ENCODE data around the gene MME. TPM values are rescaled to one million over a fixed set of nuclear protein-coding genes. Genes with fewer than 3 reads are reported as not detected.
A peak's percentile ranks its signal among the peaks of the same experiment; 100 is the strongest.
"Not testable (repeated sequence)": the region's sequence is repeated elsewhere in the genome, so short reads cannot be mapped to it uniquely, and the experiment has no call there.

Gene MME
- total RNA-seq, 1 experiment from 2014 or later: 388 TPM

DNA sequence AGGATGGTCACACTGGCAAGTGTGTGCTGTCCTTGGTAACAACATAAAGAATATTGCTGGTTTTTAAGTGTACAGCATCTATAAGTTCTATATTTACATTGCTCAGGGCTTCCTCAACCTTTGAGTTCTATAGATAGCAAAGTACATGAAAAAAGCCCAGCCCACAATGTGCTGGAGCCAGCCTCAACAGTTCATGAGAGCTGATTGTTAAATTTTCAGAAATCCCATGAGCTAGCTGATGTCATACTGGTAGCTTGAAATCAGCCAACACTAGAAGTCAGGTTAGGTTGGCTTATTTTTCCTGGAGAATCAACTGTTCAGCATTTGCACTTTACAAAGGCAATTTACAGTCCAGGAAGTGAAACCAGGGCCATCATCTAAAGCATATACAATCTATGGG is 110.6 kb downstream of the MME start:
- DNase-seq (ENCODE audit: low read depth): no peak

- no peak for DNase-seq (ENCODE audit: low read depth)
These were observed 113.0 kb downstream of the MME start for GRCh38 chr3:155192957-155193746.

- no peak for DNase-seq (ENCODE audit: low read depth)
These were observed 113.7 kb downstream of the MME start for GRCh38 chr3:155193868-155194267.

DNA sequence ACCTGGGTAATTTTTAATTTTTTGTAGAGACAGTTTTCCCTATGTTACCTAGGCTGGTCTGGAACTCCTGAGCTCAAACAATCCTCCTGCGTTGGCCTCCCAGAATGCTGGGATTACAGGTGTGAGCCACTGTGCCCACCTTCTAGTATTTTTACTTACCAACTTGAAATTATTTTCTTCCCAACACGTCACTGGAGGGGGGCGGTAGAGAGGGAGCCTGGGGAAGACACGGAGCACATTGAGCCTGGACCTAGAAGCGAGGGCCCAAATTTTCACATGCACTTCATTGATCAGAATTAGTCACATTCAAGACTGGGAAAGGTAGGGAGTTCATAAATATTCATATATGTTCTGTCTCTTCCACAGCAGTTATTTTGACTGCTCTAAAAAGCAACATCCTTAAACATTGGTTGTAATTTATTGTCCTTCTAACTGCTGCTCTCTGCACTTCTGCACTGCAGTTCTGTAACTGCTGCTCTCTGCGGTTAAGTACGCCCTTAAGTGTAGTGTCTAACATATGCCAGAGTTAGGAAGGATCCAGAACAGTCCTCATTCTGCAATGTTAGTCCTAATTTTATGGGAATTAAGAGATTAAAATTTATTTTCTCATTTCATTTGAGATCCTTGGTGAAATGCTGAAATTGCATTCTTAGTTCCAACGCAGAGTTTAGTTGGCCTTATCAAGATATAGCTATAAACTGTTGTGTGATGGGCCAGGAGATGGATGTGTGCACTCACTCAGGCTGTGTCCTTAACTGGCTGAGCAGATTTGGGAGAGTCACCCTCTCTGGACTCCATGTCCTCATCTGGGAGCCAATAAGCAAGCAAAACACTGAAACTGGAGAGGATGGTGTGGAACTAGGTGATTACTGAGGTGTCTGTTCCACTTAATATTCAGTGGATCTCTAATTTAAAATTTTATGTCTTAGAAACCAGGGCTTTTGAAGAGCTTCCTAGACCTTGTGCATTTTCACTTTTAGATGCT is 115.1 kb downstream of the MME start:
- DNase-seq (ENCODE audit: low read depth): no peak

- DNase-seq (ENCODE audit: low read depth): no peak
These were observed 116.3 kb downstream of the MME start for GRCh38 chr3:155196131-155197021.

DNA sequence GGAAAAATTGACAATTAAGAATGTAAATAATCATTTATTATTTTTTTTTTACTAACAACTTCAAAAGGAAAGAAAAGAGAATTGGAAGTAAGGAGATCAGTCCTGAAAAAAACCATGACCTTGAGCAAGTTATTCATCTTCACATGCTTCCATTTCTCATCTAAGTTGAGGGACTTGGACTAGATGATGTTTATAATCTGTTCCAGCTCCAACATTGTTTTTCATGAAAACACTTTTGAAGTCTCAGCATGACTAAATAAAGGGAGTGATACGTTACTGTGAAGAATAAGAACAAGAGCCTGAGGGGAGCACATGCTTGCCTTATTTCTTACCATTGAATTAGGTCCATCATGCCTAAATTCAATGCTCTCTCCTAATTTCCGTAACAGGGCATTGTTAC is 117.7 kb downstream of the MME start:
- DNase-seq (ENCODE audit: low read depth): no peak

GRCh38 chr3:155202626-155203025 is 122.5 kb downstream of the MME start:
- peak; percentile 72 for DNase-seq (ENCODE audit: low read depth)

GRCh38 chr3:155204851-155205250 is 124.7 kb downstream of the MME start:
- no peak for DNase-seq (ENCODE audit: low read depth)

GRCh38 chr3:155208183-155208800 is 128.2 kb downstream of the MME start:
- DNase-seq (ENCODE audit: low read depth): no peak

DNA sequence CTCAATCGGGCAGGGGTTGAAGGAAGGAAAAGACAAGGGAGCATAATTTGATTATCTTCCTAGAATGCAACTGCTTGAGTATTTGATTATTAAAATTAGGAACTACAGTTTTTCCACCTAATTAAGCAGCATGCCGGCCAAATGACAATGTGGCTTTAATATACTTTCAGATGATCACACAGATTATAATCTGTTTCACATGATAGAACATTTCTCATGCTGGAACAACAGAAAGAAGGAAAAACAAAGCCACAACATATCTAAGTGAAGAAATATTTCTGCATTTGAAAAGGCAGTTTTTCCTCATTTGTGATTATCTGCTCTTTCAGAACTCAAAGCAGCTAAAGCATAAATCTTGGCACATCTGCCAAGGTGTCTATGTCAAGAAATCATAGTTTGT is 130.6 kb downstream of the MME start:
- DNase-seq (ENCODE audit: low read depth): no peak

- no peak for DNase-seq (ENCODE audit: low read depth)
These were observed 131.1 kb downstream of the MME start for GRCh38 chr3:155211266-155211665.

GRCh38 chr3:155211940-155212339 is 131.8 kb downstream of the MME start:
- no peak for DNase-seq (ENCODE audit: low read depth)

DNA sequence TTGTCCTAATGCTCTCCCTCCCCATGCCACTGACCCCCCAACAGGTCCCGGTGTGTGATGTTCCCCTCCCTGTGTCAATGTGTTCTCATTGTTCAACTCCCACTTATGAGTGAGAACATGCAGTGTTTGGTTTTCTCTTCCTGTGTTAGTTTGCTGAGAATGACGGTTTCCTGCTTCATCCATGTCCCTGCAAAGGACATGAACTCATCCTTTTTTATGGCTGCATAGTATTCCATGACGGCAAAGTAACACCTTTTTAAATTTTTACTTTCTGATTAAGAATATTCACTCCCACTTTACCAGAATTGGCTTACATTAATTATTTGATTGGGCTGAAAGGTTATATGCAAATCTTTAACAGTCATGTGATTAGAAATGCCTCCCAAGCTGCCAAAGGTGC is 135.9 kb downstream of the MME start:
- DNase-seq (ENCODE audit: low read depth): not testable (repeated sequence)

DNA sequence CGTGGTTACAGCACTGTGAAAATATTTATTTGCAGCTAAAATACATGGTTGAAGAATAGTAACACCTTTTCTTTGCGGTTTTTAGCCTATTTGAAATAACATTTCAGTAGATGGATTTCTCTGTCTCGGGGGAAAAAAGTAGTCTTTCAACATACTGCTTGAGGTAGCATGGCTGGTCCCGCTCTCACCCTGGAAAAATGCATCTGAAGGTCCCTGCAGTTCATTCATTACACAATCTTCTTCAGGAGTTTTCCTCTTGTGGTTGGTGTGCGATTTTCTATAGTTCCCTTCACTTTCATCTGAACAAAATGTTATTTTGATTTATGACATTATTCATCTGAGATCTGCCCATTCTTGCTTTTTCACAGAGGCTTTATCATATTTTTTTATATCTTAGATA is 137.5 kb downstream of the MME start:
- DNase-seq (ENCODE audit: low read depth): peak; percentile 67

GRCh38 chr3:155218462-155218861 is 138.3 kb downstream of the MME start:
- DNase-seq (ENCODE audit: low read depth): no peak

DNA sequence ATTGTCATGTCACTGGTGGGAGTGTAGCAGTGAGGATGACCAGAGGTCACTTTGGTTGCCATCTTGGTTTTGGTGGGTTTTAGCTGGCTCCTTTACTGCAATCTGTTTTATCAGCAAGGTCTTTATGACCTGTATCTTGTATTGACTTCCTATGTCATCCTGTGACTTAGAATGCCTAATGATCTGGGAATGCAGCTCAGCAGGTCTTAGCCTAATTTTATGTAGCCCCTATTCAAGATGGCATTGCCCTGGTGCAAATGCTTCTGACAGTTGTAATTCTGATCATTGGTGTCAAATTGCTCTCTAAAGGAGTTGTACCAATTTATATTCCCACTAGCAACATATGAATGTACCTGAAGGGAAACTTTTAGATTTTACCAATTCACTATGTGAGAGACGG is 139.0 kb downstream of the MME start:
- DNase-seq (ENCODE audit: low read depth): no peak

DNA sequence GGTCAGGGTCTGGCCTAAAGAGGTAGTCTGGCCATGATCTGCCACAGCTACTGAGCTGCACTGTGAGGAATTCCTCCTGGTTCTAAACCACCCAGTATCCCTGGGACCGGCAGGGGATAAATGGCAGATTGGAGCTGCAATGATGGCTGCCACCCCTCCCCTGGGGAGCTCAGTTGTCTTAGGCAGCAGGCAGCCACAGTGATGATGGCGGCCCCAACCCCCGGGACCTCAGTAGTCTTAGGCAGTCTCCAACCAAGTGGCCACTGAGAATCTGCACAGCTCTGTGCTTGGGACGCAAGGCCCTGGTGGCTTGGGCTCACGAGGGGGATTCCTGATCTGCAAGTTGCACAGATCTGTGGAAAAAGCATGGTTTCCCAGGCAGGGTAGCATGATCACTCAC is 145.3 kb downstream of the MME start:
- DNase-seq (ENCODE audit: low read depth): no peak

GRCh38 chr3:155227141-155227540 is 147.0 kb downstream of the MME start:
- DNase-seq (ENCODE audit: low read depth): no peak

DNA sequence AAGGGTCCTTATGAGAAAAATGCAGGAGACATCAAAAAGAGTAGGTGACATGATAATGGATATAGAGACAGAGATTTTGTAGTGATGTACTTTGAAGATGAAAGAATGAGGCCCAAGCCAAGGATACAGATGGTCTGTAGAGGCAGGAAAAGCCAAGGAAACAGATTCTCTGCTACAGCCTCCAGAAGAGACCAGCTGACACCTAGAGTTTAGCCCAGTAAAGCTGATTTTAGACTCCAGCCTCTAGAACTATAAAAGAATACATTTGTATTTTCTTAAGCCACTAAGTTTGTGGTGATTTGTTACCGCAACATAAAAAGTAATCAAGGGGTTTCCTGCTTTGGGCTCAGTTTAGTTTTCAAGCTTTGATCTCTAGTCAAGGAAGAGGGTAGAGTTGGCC is 148.6 kb downstream of the MME start:
- no peak for DNase-seq (ENCODE audit: low read depth)

DNA sequence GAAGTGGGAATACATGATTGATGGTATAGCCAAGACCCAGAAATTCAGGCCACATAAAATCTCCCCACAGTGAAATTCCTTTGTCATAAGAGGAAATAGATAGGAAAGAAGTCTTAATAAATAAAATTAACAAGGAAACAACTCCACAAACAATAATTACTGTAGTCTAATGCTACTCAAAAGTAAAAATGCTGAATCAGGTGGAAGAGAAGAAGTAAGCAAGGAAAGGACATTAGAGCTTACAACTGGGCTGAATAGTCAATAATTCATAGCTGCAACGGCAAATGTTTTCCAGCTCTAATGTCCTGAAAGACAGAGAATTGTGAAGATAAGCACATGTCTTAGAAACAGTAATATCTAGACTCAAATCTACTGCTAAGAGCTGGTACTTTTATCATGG is 149.0 kb downstream of the MME start:
- no peak for DNase-seq (ENCODE audit: low read depth)

GRCh38 chr3:155230382-155230781 is 150.3 kb downstream of the MME start:
- DNase-seq (ENCODE audit: low read depth): peak; percentile 87
